K562 (cell line): ENCODE results near the gene CDCP1. TPM values are rescaled to one million over a fixed set of nuclear protein-coding genes. Genes with fewer than 3 reads are reported as not detected.

Experiments used
- ATAC-seq: fragments of 200-7000 bp; cut with Tn5 transposase; 3 replicates; pipeline ENCODE4 v1.9.1; 2020; ENCODE audit warnings: moderate library complexity
- BruUV-seq: library from RNA; stranded (reverse); fragments of 400-500 nt; replicated peaks from 2 replicates; lab custom pipeline; 2021; lab: Mats Ljungman, UMichigan
- CTCF ChIA-PET: fragments of 300-600 bp; formaldehyde crosslinking; extraction: SDS; loops from one replicate; lab custom pipeline; 2021; ENCODE audit warnings: low intra/inter-chr PET ratio; lab: Yijun Ruan, JAX
- POLR2A ChIA-PET: fragments of 300-600, 350-650 bp; sonication (Branson Sonifier 250); formaldehyde crosslinking; extraction: SDS; loops from one replicate; lab custom pipeline; 2021; ENCODE audit warnings: antibody characterized with exemption, inconsistent platforms; lab: Yijun Ruan, JAX
- DNase-seq, 4 experiments: peaks; one replicate each; pipeline versions ENCODE4 v3.0.0 to v3.0.0-alpha.2; 2011 to 2018; ENCODE audit warnings: low spot score in 3 of 4, mixed read lengths in 3 of 4; ENCODE audit errors: extremely low read depth in 1 of 4
- FAIRE-seq: peaks from 2 replicates; lab custom pipeline; 2011; peaks lifted over from hg19 to GRCh38; lab: Jason Lieb, UNC
- H2AFZ ChIP-seq: 2 replicates; pipeline ENCODE4 v1.6.0; 2011; ENCODE audit warnings: low read depth, low read length, control low read depth, inconsistent platforms
- H3K27ac ChIP-seq: fragments of 200-600 bp; 3 replicates; pipeline ENCODE4 v1.8.0; 2011; ENCODE audit warnings: low read depth, mild to moderate bottlenecking, control low read depth, inconsistent platforms, low read length, moderate library complexity, mixed read lengths; ENCODE audit errors: extremely low read depth
- H3K27me3 ChIP-seq, 2 experiments: fragments of 300-600 bp in 1 of 2; 2 replicates in 1 of 2; 3 replicates in 1 of 2; pipeline versions ENCODE4 v1.6.0 to v1.8.0; 2011; ENCODE audit warnings: inconsistent platforms in 2 of 2, low read length in 2 of 2, mild to moderate bottlenecking in 1 of 2, mixed read lengths in 1 of 2, moderate library complexity in 1 of 2; ENCODE audit not compliant: control insufficient read depth in 2 of 2, insufficient read depth in 2 of 2
- H3K36me3 ChIP-seq: fragments of 300-600 bp; 3 replicates; pipeline ENCODE4 v1.8.0; 2011; ENCODE audit warnings: mild to moderate bottlenecking, low read length, inconsistent platforms; ENCODE audit not compliant: control insufficient read depth, insufficient read depth
- H3K4me1 ChIP-seq, 2 experiments: fragments of 200-600 bp in 1 of 2; replicated peaks in 1 of 2; 2 replicates in 1 of 2; 3 replicates in 1 of 2; pipeline versions ENCODE4 v1.5.1 to v1.8.0; 2011; ENCODE audit warnings: inconsistent platforms in 2 of 2, low read length in 2 of 2, mild to moderate bottlenecking in 1 of 2, mixed read lengths in 1 of 2, moderate library complexity in 1 of 2; ENCODE audit not compliant: control insufficient read depth in 2 of 2, insufficient read depth in 2 of 2
- H3K4me2 ChIP-seq: 2 replicates; pipeline ENCODE4 v1.6.1; 2011; ENCODE audit warnings: low read length, control low read depth, inconsistent platforms, mixed read lengths; ENCODE audit not compliant: insufficient read depth
- H3K4me3 ChIP-seq: fragments of 200-600 bp; sonication (generic), shearing (Covaris generic); 2 replicates; pipeline ENCODE4 v1.5.1; 2016; ENCODE audit warnings: control low read depth, inconsistent platforms
- H3K79me2 ChIP-seq: fragments of 200-600 bp; 3 replicates; pipeline ENCODE4 v1.8.0; 2011; ENCODE audit warnings: low read length, inconsistent platforms; ENCODE audit not compliant: control insufficient read depth, insufficient read depth
- H3K9ac ChIP-seq, 2 experiments: 2 replicates each; pipeline versions ENCODE4 v1.6.0 to v1.6.1; 2011; ENCODE audit warnings: low read depth in 2 of 2, low read length in 2 of 2, control low read depth in 1 of 2, inconsistent platforms in 1 of 2, mild to moderate bottlenecking in 1 of 2, mixed read lengths in 1 of 2; ENCODE audit not compliant: insufficient read depth in 1 of 2
- H3K9me1 ChIP-seq: one replicate; pipeline ENCODE4 v1.6.0; 2011; ENCODE audit warnings: inconsistent platforms, mild to moderate bottlenecking, low read length, moderate library complexity; ENCODE audit not compliant: control insufficient read depth, insufficient read depth
- H3K9me3 ChIP-seq: replicated peaks from 2 replicates; pipeline ENCODE4 v1.5.1; 2011; ENCODE audit warnings: low read depth, low read length, inconsistent platforms; ENCODE audit not compliant: control insufficient read depth, insufficient read depth
- H4K20me1 ChIP-seq: replicated peaks from 2 replicates; pipeline ENCODE4 v1.6.1; 2011; ENCODE audit warnings: low read length, inconsistent platforms, mixed read lengths; ENCODE audit not compliant: control insufficient read depth, insufficient read depth
- BRCA1 ChIP-seq, 2 experiments: fragments of 450-650 bp in 1 of 2; sonication (generic) in 1 of 2; formaldehyde crosslinking in 1 of 2; IDR thresholded peaks; 2 replicates each; pipeline versions ENCODE4 v1.5.0 to v1.6.1; 2017 to 2020; ENCODE audit warnings: mild to moderate bottlenecking in 1 of 2, missing genetic modification reagents in 1 of 2
- BRD4 ChIP-seq: fragments of 200-600 bp; sonication (generic); IDR thresholded peaks from 2 replicates; pipeline ENCODE4 v1.6.1; 2017; ENCODE audit warnings: inconsistent platforms
- CBFB ChIP-seq: sonication (generic); formaldehyde crosslinking; IDR thresholded peaks from 2 replicates; pipeline ENCODE4 v1.4.0; 2020; ENCODE audit warnings: mild to moderate bottlenecking, missing genetic modification reagents
- ILK ChIP-seq: fragments of 450-650 bp; IDR thresholded peaks from 2 replicates; pipeline ENCODE4 v1.6.1; 2016; ENCODE audit warnings: missing genetic modification characterization, low read depth, mild to moderate bottlenecking, missing compliant biosample characterization, moderate library complexity, borderline replicate concordance
- SOX6 ChIP-seq: fragments of 450-650 bp; IDR thresholded peaks from 2 replicates; pipeline ENCODE4 v1.6.1; 2014; ENCODE audit warnings: mild to moderate bottlenecking
- SRSF7 ChIP-seq: fragments of 200-400 bp; formaldehyde crosslinking; optimal IDR thresholded peaks from 2 replicates; pipeline ENCODE3; 2017; ENCODE audit warnings: mild to moderate bottlenecking, low read depth, low read length
- STAG1 ChIP-seq: sonication (generic); formaldehyde crosslinking; IDR thresholded peaks from 2 replicates; pipeline ENCODE4 v1.5.0; 2020; ENCODE audit warnings: missing genetic modification reagents, borderline replicate concordance
- TAF9B ChIP-seq: fragments of 450-650 bp; IDR thresholded peaks from 2 replicates; pipeline ENCODE4 v1.6.1; 2018; ENCODE audit warnings: mild to moderate bottlenecking; ENCODE audit not compliant: partially characterized antibody
- ZNF174 ChIP-seq: fragments of 250-450 bp; sonication (Bioruptor Pico); IDR thresholded peaks from 2 replicates; pipeline ENCODE4 v1.4.0; 2020; ENCODE audit warnings: mild to moderate bottlenecking
- WGBS: fragments of 100-300 bp; shearing (Covaris generic); methylation state at CpG from one replicate; pipeline ENCODE4 v1.1.6; 2016; ENCODE audit warnings: low coverage, mixed read lengths; ENCODE audit not compliant: insufficient coverage; ENCODE audit errors: missing lambda C conversion rate; 5-methylcytosine and 5-hydroxymethylcytosine counted together
- in situ Hi-C: fragments of 300-500 bp; cut with MboI; formaldehyde crosslinking; loops from 4 replicates; pipeline ENCODE4 v1.15.0; 2018; ENCODE audit warnings: inconsistent platforms, mixed read lengths
- intact Hi-C: fragments of 100-400 bp; cut with micrococcal nuclease; formaldehyde crosslinking; loops from 2 replicates; pipeline ENCODE4 v1.14.2; 2022
- polyA plus RNA-seq, 8 experiments: library from polyadenylated mRNA; depleted of rRNA in 4 of 8; stranded (reverse) in 5 of 8; unstranded in 3 of 8; fragments of >200 nt; fragmentation: Nextera tagmentation in 2 of 8; fragmentation: Illumina TruSeq in 1 of 8; extraction: Ambion mirVana in 2 of 8; extraction: Trizol in 1 of 8; gene quantifications; 2 replicates each; pipeline versions ENCODE4 v1.2.1 to v1.2.3, GENCODE V29; 2011 to 2014; ENCODE audit warnings: inconsistent platforms in 1 of 8, missing spikeins in 1 of 8
- total RNA-seq, 7 experiments: library from RNA; depleted of rRNA in 6 of 7; stranded (reverse); fragments of >200 nt in 6 of 7; fragmentation: Illumina TruSeq in 2 of 7; extraction: Trizol in 2 of 7; gene quantifications; 2 replicates each; pipeline versions ENCODE4 v1.2.1 to v1.2.3, GENCODE V29; 2011 to 2021; ENCODE audit warnings: low replicate concordance in 1 of 7
- TF ChIP-seq, protein P1 (sequence below): sonication (generic); formaldehyde crosslinking; IDR thresholded peaks from 2 replicates; pipeline ENCODE4 v1.8.0; 2022; ENCODE audit warnings: missing genetic modification reagents, mild to moderate bottlenecking, borderline replicate concordance
- TF ChIP-seq, protein P2 (sequence below): conservative IDR thresholded peaks from 2 replicates; pipeline ENCODE4 v1.6.1; 2011; ENCODE audit warnings: low read depth, mild to moderate bottlenecking, low read length; ENCODE audit not compliant: control insufficient read depth
- TF ChIP-seq, protein P3 (sequence below): fragments of 150-350 bp; IDR thresholded peaks from 2 replicates; pipeline ENCODE4 v1.6.1; 2014; ENCODE audit warnings: low read depth, mild to moderate bottlenecking, low read length, borderline replicate concordance
- TF ChIP-seq, protein P4 (sequence below): fragments of 200-800 bp; sonication (Bioruptor generic); IDR thresholded peaks from 2 replicates; pipeline ENCODE4 v1.6.1; 2017; ENCODE audit warnings: missing genetic modification characterization, missing compliant biosample characterization

Gene CDCP1
- total and polyA plus RNA-seq, 9 of the 15 experiments (the other 6 are each of a cell fraction or from before 2014, with no cell fraction given), result 3.9 to 16.4 (median 5.2) TPM

DNA sequence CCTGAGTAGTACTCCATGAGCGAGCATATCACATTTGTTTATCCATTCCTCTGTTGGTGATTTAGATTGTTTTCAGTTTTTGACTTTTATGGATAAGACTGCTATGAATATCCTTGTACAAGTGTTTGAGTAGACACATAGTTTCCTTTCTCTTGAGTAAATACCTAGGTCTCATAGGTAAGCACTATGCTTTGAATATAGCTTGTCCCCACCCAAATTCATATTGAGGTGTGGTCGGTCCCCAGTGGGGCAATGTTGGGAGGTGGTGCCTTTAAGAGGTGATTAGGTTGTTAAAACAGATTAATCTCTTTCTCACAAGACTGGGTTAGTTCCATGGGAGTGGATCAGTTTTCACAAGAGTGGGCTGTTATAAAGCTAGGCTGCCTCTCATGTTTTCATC lies 42.8 kb downstream of the CDCP1 start:
- H4K20me1 ChIP-seq, result no peaks in the 10 kb centered on the region
- in situ Hi-C loops (no loop called here), intact Hi-C loops (no loop called here)
- H3K27ac ChIP-seq, result peak overlapping the region; percentile 84
- no peaks in the 10 kb centered on the region for H3K27me3 ChIP-seq
- peak overlapping the region; percentile 57 for H3K4me2 ChIP-seq
- no peaks in the 10 kb centered on the region for H3K9me1 ChIP-seq
- peaks cover 15% of the 10 kb centered on the region for H3K36me3 ChIP-seq
- ATAC-seq (no peak), FAIRE-seq (no peak), DNase-seq (no peak)
- ChIA-PET CTCF (interaction anchor here (0.5 kb wide), 1 partner anchor 222 kb away, joined by 3 read pairs; no protein-coding TSS in a partner anchor), POLR2A (interaction anchor here (1.0 to 1.4 kb wide), 2 partner anchors 17 to 18 kb away, joined by 3 read pairs; no protein-coding TSS in a partner anchor)
- H3K79me2 ChIP-seq, result peaks cover 12% of the 10 kb centered on the region; the same call in 1 of the 3 replicates
- BruUV-seq, result no TSS peak
- 69% methylated on average over 2 of the region's 2 CpGs for WGBS
- H3K9me3 ChIP-seq, result 0 out of 2 replicates have a peak, but pooled peaks cover 11% of the 10 kb centered on the region
- H3K4me3 ChIP-seq, result no peak overlapping the region
- H2AFZ ChIP-seq, result peak overlapping the region; percentile 48
- peaks cover 30 to 75% of the 10 kb centered on the region in 2 experiments for H3K4me1 ChIP-seq
- H3K9ac ChIP-seq, result peak overlapping the region in 1 of 2 experiments; percentile 55; a peak in 2 of 4 replicates
- TF ChIP-seq SOX6 (0 out of 2 replicates have a peak, but pooled peaks have one; percentile 11), BRCA1 (IDR thresholded peaks at IDR 0.05) (no peak), BRCA1 (CRISPR knock-in tag; IDR thresholded peaks at IDR 0.05) (no peak), STAG1 (CRISPR knock-in tag) (no peak), ZNF174 (CRISPR knock-in tag) (no peak), TAF9B (no peak), BRD4 (peak; percentile 25; the same call in 1 of the 2 replicates), CBFB (no peak), SRSF7 (no peak), ILK (tag) (no peak)
- TF ChIP-seq, protein P1, sequence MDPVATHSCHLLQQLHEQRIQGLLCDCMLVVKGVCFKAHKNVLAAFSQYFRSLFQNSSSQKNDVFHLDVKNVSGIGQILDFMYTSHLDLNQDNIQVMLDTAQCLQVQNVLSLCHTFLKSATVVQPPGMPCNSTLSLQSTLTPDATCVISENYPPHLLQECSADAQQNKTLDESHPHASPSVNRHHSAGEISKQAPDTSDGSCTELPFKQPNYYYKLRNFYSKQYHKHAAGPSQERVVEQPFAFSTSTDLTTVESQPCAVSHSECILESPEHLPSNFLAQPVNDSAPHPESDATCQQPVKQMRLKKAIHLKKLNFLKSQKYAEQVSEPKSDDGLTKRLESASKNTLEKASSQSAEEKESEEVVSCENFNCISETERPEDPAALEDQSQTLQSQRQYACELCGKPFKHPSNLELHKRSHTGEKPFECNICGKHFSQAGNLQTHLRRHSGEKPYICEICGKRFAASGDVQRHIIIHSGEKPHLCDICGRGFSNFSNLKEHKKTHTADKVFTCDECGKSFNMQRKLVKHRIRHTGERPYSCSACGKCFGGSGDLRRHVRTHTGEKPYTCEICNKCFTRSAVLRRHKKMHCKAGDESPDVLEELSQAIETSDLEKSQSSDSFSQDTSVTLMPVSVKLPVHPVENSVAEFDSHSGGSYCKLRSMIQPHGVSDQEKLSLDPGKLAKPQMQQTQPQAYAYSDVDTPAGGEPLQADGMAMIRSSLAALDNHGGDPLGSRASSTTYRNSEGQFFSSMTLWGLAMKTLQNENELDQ, result no peak
- TF ChIP-seq, protein P2, sequence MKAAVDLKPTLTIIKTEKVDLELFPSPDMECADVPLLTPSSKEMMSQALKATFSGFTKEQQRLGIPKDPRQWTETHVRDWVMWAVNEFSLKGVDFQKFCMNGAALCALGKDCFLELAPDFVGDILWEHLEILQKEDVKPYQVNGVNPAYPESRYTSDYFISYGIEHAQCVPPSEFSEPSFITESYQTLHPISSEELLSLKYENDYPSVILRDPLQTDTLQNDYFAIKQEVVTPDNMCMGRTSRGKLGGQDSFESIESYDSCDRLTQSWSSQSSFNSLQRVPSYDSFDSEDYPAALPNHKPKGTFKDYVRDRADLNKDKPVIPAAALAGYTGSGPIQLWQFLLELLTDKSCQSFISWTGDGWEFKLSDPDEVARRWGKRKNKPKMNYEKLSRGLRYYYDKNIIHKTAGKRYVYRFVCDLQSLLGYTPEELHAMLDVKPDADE, result no peak
- TF ChIP-seq, protein P3, sequence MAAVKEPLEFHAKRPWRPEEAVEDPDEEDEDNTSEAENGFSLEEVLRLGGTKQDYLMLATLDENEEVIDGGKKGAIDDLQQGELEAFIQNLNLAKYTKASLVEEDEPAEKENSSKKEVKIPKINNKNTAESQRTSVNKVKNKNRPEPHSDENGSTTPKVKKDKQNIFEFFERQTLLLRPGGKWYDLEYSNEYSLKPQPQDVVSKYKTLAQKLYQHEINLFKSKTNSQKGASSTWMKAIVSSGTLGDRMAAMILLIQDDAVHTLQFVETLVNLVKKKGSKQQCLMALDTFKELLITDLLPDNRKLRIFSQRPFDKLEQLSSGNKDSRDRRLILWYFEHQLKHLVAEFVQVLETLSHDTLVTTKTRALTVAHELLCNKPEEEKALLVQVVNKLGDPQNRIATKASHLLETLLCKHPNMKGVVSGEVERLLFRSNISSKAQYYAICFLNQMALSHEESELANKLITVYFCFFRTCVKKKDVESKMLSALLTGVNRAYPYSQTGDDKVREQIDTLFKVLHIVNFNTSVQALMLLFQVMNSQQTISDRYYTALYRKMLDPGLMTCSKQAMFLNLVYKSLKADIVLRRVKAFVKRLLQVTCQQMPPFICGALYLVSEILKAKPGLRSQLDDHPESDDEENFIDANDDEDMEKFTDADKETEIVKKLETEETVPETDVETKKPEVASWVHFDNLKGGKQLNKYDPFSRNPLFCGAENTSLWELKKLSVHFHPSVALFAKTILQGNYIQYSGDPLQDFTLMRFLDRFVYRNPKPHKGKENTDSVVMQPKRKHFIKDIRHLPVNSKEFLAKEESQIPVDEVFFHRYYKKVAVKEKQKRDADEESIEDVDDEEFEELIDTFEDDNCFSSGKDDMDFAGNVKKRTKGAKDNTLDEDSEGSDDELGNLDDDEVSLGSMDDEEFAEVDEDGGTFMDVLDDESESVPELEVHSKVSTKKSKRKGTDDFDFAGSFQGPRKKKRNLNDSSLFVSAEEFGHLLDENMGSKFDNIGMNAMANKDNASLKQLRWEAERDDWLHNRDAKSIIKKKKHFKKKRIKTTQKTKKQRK, result no peak
- TF ChIP-seq, protein P4, sequence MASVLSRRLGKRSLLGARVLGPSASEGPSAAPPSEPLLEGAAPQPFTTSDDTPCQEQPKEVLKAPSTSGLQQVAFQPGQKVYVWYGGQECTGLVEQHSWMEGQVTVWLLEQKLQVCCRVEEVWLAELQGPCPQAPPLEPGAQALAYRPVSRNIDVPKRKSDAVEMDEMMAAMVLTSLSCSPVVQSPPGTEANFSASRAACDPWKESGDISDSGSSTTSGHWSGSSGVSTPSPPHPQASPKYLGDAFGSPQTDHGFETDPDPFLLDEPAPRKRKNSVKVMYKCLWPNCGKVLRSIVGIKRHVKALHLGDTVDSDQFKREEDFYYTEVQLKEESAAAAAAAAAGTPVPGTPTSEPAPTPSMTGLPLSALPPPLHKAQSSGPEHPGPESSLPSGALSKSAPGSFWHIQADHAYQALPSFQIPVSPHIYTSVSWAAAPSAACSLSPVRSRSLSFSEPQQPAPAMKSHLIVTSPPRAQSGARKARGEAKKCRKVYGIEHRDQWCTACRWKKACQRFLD, result peak; percentile 7; the same call in 1 of the 2 replicates
